DMS153 (cell line): ENCODE measurements around the gene NCAM1.
"Not testable (repeated sequence)": the region's sequence is repeated elsewhere in the genome, so short reads cannot be mapped to it uniquely, and the experiment has no call there.

Experiments
- DNase-seq: peaks from one replicate; lab custom pipeline; 2025; lab: John Stamatoyannopoulos, UW

The NCAM1 gene

DNA sequence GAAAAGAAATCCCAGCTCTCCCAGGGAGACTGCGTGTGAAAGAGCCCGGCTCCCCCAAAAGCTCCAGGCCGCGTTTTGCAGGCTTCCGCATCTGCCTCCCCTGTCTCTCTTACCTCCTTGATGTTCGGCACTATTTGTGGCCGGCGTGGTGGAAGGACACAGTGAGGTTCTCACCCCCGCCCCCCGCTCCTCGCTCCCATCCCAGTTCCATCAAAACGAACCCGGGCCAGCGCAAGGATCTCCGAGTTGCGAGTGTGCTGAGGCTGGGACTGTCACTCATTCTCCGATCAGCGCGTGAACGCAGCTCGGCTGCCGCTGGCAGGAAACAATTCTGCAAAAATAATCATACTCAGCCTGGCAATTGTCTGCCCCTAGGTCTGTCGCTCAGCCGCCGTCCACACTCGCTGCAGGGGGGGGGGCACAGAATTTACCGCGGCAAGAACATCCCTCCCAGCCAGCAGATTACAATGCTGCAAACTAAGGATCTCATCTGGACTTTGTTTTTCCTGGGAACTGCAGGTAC is at the start of gene NCAM1:
Gene NCAM1, plus strand, starts transcription at position 275 of the 523 bp plus-strand sequence.
- DNase-seq: peak; percentile 97

DNA sequence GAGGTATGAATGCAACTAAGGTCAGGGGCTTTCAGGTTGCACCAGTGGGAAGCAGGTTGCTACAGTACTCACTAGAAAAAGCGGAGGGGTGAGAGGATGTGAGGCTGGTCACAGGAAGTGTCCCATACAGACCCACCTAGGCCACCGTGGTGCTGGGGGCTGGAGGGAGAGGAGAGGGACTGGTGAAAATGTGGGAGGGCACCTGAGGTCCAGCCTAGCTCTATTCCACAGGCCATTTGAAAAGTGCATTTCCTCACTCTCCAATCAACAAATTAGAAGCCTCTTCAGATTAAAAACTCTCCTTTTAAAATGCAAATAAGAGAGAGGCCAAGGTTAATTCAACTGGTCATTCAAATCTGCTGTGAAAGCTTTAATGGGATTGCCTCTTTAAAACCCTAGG is 38.6 kb upstream of the NCAM1 start:
- no peak for DNase-seq

DNA sequence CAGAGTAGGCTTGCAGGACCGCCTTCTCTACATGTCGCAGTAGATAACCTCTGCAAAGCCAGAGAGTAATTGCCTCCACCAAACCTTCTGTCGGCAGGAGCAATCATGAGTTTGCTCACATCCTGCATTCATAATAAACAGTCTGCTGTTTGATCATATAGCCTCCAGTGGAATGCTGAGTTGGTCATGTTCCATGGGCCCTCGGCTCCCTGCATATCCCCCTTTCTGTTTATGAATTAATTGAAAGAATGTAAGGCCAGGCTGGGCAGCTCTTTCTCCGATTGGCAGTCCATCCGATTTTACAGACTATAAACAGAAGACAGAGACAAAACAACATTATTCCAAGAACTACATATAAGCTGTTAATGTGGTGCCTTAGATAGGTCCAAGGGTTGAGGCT is 36.4 kb upstream of the NCAM1 start:
- not testable (repeated sequence) for DNase-seq

DNA sequence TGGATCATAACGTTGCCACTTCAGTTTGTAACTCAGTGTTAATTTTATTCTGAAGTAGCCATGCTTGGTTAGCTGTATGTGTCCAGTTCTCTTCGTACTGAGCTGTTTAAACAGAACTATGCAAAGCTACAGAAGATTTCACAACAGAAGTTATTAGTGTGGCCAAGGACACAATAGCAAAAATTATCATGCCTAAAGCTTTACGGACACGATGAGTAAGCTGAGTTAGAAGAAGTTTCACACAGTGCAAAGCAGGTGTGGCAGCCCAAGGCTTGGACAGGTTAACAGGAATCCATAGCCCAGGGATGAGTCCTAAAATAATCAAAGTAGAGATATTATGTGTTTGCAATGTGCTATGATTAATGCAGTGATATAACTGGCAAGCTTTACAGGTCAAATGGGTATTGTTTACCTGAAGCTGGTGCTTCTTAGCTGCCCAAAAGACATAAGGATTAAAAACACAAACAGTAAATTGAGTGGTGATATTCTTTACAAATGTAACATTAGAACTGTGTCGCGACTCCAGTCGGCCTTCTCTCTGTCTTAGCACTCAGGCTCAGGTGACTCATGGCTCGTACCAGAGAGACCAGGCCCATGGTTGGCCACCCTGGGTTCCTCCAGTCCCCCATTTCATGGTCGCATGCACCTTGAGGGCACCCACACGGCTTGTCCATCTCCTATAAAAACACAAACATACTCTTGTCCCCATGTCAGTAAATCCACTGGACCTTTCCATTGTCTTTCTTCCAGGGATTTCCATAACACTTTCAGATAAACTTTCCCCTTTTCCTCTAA is 35.5 kb upstream of the NCAM1 start:
- DNase-seq: no peak

DNA sequence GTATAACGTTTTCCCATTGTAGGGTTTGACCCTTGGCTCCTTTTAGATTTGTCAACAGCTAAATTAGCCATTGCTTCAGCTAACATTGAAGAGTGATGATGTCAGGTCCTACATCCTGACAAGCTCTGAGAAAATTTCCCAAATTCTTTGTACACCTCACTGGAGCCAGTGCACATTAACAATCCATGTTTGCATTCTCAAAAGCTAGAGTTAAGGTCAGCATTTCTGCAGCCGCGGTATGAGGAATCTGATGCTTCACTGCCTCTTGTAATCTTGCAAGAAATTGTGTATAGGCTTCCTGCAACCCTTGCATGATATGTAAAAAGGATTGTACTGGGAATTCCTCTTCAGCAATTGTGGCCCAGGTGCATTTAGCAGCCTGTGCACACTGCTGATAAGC is 33.1 kb upstream of the NCAM1 start:
- no peak for DNase-seq

DNA sequence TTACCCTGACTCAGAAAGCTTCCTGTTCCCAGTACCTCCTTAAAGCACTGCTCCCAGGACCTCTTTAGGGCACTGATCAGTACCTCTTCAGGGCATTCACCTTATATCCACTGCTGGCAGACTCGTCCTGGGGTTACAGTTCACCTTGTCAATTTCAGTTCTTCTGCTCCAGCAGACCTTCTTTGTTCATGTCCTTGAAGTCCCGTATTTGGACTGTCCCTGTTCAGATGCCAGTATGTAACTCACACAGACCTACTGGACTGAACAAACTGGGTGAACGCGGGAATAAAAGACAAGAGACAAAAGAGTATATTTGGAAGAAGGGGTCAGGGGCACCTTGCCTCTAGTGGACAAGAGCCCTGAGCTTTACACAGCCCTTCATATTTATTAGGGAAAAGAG is 31.8 kb upstream of the NCAM1 start:
- no peak for DNase-seq

DNA sequence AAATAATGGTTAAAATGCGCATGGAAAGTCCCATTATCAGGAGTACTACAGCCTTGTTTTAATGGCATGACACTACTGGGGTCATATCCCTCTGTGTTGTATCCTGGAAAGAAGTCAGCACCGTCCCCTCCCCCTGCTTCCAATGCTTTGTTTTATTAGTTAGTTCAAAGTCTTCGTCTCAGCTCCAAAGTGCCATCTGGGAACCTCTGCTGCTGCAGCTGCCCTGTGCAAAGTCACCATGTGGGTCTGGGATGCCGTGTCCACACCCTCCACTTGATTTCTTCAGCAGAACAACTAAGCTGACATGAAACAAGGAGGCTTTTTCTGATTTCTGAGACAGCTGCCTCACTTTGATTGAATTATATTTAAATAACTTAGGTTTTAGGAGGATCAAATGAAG is 29.5 kb upstream of the NCAM1 start:
- DNase-seq: no peak

DNA sequence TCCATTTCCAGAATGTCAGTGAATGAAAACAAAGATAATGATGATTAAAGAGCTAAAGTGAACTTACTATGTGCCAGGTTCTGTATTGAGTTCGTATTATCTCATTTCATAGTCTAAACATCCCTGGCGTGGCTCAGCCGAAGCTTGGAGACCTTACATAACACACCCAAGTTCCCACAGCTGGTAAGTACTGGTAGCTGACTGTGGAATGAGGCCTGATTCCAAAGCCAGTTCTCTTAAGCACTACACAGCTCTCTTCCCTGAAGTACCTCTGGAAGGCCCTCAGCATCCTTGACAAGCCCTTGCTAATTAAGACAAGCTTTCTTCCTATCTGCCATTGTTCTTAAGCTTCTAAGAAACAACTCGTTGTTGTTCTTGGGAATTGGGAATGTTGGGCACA is 28.6 kb upstream of the NCAM1 start:
- no peak for DNase-seq

DNA sequence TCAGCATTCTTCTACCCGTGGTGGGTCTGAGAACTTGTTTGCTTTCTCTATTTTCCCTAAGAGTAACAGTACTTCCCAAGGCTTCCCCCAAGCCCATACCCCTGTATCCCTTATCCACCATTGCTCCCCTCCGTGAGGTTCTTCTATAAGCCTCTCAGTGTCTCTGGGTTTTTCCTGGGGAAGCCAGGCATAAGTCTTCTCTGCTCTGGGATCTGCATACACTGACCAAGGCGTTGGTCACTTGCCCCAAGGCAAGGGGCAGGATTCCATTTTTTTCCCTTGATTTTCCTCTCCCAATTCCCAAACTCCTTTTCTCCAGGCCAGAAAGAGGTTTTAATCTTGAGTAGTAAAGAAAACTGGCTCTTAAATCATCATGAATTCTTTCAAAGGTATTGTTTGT is 27.2 kb upstream of the NCAM1 start:
- no peak for DNase-seq

DNA sequence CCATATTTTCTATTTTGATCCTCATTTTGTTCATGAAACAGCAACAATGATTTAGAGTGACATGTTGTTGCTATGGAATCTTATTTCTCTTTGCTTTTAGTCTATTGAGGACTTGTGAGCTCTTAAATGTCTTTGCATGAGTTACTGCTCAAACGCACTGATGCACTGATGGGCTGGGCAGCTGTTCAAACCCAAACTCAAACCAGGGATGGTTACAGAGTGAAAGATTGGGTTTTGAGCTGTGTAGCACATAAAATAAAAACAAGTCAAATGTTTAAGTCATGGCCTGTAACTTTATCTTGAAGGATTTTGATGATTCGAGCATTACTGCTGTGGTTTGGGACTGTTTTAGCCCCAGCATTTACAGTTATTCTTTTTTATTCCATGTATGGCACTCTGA is 20.1 kb upstream of the NCAM1 start:
- DNase-seq: no peak

DNA sequence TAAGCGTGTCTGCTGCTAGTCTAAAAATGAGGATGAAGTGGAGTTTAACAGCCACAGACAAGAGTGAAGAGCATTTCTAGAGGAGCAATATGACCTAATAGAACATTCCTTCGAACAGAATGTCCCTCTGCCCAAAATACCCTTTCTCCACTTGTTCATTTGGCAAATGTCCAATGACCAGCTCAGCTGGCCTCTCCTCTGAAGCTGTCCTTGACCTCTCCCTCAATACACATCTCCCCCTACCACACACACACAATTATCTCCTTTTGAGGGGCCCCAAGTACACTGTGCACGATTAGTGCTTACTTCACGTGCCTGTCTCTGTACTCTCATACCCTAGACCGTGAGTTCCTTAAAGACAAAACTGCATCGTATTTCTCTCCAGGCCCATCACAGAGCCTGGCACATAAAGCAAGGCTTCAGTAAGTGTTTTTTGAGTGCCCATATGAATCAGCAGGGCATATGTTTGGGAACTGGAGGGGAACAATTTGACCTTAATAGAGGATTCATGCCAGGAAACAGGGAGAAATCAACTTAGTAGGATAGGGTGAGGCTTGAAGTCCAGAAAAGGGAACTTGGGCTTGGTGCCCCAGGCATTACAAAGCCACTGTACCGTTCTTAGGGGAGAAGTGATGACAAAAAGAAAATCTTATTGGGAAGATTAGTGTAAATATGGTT is 18.1 kb upstream of the NCAM1 start:
- no peak for DNase-seq

DNA sequence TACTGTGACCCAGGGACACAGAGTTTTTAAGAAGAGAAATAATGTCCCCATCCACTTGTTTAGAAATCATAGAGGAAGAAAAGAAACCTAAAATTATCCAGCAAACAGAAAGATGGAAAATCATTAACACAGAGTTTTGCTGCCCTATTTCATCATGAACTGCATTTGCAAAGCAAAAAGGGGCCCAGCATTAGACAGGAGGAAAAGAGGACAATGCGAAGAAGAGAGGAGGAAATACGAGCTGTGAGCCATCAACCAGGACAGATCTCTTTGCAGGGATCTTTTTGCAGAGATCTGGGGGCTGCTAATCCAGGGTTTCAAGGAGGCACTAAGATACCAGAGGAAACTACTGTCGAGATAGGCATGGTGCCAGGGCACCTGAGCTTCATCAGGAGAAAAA is 14.4 kb upstream of the NCAM1 start:
- DNase-seq: no peak

DNA sequence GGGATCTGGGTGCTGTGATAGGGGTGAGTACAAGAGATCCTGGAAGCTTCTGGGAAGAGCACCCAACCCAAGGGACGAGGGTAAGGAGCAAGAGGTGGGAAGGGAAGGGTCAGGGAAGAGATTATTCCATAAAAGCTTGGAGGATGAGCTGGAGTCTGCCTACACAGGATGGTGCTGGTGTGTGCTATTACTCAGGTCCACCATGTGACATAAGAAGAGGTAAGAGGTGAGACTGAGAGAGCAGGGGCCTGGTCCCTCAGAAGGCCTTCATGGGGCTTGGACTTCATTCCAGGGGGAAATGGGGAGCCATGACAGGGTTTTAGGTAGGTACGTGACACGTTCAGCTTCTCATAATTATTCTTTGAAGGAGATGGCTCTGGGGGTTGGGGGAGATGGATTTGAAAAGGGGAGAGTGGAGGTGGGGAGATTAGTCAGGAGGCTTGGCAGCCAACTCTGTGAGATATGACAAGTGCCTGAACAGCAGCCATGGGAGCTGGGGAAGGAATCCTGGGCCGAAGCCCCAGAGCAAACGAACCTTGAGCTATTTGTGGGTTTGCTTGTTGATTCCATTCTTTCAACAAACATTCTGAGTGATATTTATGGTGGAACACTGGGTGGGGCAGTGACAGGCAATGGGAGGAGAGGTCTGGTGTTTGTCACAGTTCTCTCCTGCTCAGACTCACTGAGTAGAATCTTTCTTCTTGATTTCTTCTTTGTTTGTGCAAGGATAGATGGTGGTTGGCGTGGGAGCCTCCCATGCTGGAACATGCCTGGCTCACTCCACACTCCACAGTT is 11.2 kb upstream of the NCAM1 start:
- no peak for DNase-seq

DNA sequence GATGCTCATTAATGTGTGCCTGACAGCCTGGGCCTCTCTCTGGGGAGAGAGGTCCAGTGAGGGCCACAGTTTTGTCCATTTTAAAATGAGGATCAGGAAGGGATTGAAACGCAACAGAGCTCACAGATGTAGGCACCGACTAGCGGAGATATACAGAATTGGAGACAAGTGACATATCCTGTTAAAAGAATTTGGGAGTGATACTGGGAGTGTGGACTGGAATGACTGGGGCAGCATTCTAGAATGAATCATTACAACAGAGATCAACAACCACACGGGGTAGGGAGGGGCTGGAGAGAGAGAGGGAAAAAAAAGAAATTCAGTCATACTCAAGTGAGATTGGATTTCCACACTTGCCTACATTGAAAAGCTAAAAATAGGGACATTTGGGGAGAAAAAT is 2.5 kb upstream of the NCAM1 start:
- DNase-seq: no peak

DNA sequence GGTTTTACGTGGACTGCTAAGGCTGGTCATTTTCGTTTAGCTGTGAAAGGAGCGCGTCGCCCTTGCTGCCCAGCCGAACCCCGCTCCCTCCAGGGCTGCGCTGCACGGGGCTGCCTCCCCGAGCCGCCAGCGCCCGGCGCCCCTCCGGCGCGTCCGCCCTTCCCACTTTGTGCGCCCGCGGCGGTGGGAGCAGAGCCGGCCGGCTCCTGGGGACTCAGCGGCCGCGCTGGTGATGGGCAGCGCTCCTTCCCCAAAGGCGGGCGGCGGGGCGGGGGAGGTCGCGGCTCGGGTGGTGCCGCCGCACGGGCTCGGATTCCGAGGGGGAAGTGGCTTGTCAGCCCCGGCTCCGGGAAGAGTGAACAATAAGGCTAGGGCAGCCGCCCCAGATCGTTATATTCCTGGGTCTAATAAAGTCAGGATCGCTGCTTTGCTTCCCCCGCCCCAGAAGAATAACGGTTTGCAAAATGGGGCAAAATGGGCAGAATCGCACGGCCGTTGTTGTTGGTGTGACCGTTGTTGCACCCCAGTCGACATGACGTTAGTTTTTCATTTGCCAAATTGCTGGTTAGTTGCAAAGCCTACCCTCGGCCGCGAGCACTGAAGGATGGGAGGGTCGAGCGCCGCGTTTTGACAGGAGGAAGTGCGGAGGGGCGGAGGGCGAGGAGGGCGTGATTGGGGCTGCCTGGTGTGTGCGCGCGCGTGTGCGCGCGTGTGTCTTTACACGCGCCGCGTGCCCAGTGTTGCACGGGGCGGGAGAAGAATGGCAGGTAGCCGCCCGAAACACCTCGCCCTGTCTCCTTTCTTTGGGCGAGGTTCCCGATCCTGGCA is 745 bp downstream of the NCAM1 start:
- DNase-seq: peak; percentile 22

DNA sequence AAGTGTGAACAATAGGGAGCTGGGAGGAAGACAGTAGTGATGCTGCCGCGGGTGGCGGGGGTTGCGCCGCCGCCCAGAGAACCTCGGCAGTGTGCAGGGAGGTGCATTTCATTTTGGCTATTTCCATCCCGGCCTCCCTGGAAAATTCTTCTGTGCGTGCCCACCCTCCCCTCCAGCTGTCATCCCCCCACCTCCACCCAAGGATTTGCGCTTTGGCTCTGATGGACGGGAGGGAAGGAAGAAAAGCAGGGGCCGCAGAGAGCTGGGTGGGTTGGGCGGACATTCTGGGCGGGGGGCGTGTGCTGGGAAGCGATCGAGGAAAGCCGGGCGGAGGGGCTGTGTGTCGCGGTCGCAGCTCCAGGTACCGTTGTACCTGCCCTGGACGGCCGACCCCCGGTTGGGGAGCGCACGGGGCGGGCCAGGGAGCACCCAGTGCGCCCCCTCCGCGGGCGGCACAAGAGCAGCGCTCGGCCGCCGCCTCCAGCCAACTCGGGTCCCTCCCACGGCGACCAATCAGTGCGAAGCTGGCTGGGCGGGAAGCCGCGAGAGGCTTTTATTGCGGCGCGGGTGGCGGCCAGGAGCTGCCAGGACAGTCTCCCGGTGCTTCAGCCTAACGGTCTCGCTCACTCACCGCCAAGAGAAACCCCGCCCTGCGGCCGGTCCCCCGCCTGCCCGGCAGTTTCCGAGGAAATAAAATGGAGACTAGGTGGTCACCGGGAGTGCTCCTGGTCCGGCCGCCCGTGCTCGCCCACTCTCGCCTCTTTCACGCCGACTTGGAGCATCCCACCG is 1.6 kb downstream of the NCAM1 start:
- DNase-seq: peak; percentile 81

DNA sequence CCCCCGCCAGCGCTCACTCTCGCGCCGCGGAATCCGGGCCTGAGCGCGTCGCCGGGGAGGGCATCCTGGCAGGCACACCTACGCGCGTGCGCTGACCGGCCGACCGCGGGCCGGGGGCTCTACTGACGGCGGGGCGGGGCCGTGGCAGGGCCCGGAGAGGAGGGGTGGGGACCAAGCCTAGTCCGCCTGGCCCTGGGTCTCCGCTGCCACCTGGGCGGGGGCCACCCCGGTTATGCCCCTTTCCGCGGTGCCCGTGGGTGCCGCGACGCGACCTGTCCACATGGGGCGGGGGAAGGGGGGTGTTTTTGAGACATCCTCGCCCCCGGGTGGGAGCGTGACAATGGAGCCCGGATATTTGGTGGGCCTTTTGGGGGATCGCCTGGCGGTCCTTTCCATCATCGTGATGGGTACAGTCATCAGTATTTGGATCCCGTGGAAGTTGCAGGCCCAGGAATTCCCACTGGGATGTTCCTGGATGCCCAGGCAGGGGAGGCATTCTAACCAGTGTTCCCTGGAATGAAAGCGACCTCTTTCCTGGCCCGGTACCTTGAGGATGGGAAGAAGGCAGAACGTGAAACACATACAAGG is 2.2 kb downstream of the NCAM1 start:
- no peak for DNase-seq

DNA sequence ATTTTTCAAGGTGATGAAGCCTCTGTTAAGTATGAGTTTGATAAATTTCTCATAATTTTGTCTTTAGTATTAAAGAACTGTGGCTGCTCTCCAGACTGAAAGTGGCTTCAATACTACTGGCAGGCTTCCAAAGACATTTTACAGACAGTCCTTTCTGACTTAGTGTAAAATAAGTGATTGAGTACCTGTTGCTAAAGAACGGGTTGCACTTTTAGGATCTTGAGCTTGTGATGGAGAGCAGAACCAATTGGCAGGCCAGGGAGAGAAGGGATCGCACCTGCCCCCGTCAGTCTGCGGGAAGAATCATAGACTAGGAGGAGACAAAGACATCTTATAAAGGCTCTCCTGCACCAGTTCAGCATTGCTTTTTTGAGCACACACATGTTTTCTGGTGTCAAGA is 4.4 kb downstream of the NCAM1 start:
- DNase-seq: no peak

DNA sequence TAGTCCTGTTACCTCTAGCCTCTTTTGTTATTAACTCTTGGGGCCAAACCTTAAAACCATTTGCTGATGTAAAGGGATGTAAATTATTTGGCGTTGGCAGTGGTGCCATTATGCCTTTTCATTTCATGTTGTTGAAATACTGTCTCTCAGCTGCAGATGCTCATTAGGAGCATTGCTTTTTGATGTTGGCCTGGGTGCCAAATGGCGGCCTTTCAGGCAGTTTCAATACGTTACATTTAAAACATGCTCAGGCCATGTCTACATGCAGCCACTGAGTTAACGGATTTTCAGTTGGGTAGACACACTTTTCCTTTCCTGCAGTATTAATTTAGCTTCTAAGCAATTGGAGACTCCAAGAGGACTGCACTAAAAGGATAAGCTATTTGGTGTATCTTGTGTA is 5.3 kb downstream of the NCAM1 start:
- DNase-seq: no peak

DNA sequence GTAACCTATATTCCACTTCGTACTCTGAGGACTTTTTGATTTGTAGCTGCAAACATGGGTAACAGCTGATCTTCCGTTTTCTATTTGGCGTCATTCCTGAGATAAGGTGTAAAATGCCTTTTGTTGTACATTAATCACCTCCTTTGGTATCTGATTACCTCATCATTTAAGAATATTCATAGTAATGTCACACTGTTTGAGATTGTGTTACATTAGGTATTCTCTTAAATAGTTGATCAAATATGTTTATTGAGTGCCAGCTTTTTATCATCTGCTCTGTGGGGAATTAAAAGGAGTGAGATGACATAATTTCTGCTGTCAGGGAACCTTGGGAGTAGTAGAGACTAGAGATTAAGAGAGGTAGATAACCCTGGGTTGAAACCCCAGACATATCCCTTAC is 5.9 kb downstream of the NCAM1 start:
- DNase-seq: no peak
